RWPE1 (cell line): ENCODE measurements around the gene AMZ2.

Source experiments
- CTCF ChIA-PET: fragments of 350-600 bp; sonication (Branson Sonifier 250); formaldehyde crosslinking; extraction: SDS; loops from one replicate; lab custom pipeline; 2021; lab: Yijun Ruan, JAX
- POLR2A ChIA-PET: fragments of 400-600 bp; formaldehyde crosslinking; extraction: SDS; loops from one replicate; lab custom pipeline; 2020; ENCODE audit warnings: antibody characterized with exemption; ENCODE audit not compliant: low non-redundant PET; lab: Yijun Ruan, JAX
- DNase-seq: peaks from one replicate; pipeline ENCODE4 v3.0.0; 2012; ENCODE audit warnings: low spot score
- H3K27ac ChIP-seq: fragments of 450-650 bp; 2 replicates; pipeline ENCODE4 v1.5.1; 2017
- CTCF ChIP-seq: fragments of 450-650 bp; conservative IDR thresholded peaks from 2 replicates; pipeline ENCODE4 v1.5.1; 2017; ENCODE audit warnings: low read depth, mild to moderate bottlenecking

AMZ2 gene

GRCh38 chr17:68288375-68288774 lies 40.5 kb downstream of the AMZ2 start:
- ChIA-PET CTCF (interaction anchor here (0.7 kb wide), 1 partner anchor 112 kb away, joined by 3 read pairs; no protein-coding TSS in a partner anchor), POLR2A (no interaction called here)
- no peak for DNase-seq
- no peak for TF ChIP-seq CTCF
- H3K27ac ChIP-seq, result no peak overlapping the region

GRCh38 chr17:68288804-68289203 lies 41.0 kb downstream of the AMZ2 start:
- CTCF ChIA-PET, result no interaction called here
- H3K27ac ChIP-seq, result peak overlapping the region; percentile 47; the same call in 1 of the 2 replicates
- POLR2A ChIA-PET, result no interaction called here
- no peak for DNase-seq
- no peak for TF ChIP-seq CTCF

GRCh38 chr17:68289473-68289872 lies 41.6 kb downstream of the AMZ2 start:
- TF ChIP-seq CTCF, result no peak
- ChIA-PET CTCF (interaction anchor here (0.8 kb wide), 1 partner anchor 110 kb away, joined by 3 read pairs; no protein-coding TSS in a partner anchor), POLR2A (no interaction called here)
- H3K27ac ChIP-seq, result peak overlapping the region; percentile 47; the same call in 1 of the 2 replicates
- DNase-seq, result no peak

- H3K27ac ChIP-seq, result peak overlapping the region; percentile 74
- CTCF ChIA-PET, result interaction anchor here (0.8 kb wide), 1 partner anchor 109 kb away, joined by 3 read pairs; no protein-coding TSS in a partner anchor
- POLR2A ChIA-PET, result no interaction called here
- TF ChIP-seq CTCF, result no peak
- no peak for DNase-seq
These were observed 42.1 kb downstream of the AMZ2 start for GRCh38 chr17:68289936-68290267.

GRCh38 chr17:68290268-68290954 lies 42.6 kb downstream of the AMZ2 start:
- DNase-seq, result no peak
- POLR2A ChIA-PET, result no interaction called here
- TF ChIP-seq CTCF, result no peak
- H3K27ac ChIP-seq, result peak overlapping the region; percentile 74
- CTCF ChIA-PET, result no interaction called here

- ChIA-PET POLR2A (no interaction called here), CTCF (no interaction called here)
- peak; percentile 53 for DNase-seq
- TF ChIP-seq CTCF, result no peak
- peak within 1 kb of the TSS; percentile 74 for H3K27ac ChIP-seq
These were observed 43.4 kb downstream of the AMZ2 start, which contains the start of the genes ARSG and SLC16A6 for GRCh38 chr17:68290955-68291835. Gene ARSG, plus strand, starts transcription at chr17:68291495. Its CDS starts 15,999 bp downstream, at chr17:68307494. Gene SLC16A6, minus strand, starts transcription at chr17:68291127. Its CDS starts 12,807 bp downstream, at chr17:68278320.
